ENCODE data around the gene EXOSC2.
"Not testable (repeated sequence)": the region's sequence is repeated elsewhere in the genome, so short reads cannot be mapped to it uniquely, and the experiment has no call there.

Gene EXOSC2

GRCh38 chr9:130668659-130669058 is 24.9 kb upstream of the EXOSC2 start:
- DNase-seq: no peak

DNA sequence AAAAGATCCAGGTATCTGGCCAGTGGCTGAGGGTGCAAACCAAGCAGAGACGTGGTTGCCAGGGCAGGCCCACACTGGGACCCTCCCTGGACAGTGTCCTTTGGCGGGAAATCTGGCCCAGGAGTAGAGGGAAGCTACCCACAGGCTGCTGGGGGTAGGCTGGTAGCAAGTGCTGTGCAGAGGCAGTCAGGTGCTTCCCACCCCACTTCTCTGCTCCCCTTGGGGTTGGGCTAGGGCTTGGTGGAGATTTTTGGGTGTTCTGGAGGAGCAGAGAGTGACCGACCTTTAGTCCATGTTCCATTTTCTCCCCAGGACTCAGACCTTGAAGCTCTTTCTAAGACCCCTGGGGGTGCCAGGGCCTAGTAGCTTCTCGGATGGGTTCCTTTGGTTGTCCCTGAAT is 23.6 kb upstream of the EXOSC2 start:
- no peak for DNase-seq

DNA sequence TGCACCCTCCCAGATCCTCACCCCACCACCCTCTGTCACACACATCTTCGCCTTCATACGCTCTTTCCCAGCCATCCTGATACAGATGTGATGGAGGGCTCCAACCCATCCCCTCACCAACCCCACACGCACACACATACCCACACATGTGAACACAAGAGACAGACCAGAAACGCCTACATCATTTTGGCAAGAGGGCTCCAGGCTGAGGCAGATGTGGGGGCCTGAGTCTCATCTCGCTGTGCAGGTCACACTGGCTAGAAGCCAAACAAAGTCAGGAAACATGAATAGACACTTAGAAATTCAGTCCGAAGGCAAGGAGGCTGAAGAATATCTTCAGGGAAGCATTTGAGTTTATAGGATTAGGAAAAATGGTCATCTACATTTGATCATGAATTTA is 22.9 kb upstream of the EXOSC2 start:
- no peak for DNase-seq

GRCh38 chr9:130672466-130672865 is 21.1 kb upstream of the EXOSC2 start:
- DNase-seq: no peak

DNA sequence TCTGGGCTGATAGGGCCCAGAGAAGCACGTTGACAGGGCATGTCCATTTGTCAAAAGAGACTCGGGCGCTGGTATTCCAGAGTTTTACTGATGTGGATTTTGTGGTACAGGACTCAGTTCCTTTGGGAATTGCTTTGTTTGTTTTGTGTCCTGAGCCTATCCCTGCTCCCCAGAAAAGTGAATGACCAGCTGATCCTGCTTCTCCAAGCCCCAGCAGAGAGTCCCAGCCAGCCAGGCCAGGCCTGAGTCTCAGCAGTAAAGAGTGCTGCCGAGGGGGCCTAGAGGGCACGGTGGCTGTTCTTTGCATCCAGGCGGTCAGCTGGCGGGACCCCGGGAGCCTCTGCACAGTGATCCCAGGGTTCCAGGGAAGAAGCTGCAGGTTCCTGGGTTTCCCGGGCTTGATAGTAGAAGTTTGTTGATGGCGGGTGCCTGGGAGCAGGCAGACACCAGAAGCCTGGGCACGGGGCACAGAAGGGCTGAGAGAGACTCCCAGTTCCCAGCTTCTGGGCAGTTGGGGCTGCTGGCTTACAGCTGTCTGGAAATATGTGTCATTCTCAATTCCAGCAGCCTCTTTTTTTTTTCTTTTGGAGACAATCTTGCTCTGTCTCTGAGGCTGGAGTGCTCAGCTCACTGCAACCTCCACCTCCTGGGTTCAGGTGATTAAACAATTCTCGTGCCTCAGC is 20.5 kb upstream of the EXOSC2 start:
- no peak for DNase-seq

- DNase-seq: no peak
Observed at GRCh38 chr9:130675396-130675795, 18.2 kb upstream of the EXOSC2 start.

GRCh38 chr9:130677252-130677651 is 16.3 kb upstream of the EXOSC2 start:
- DNase-seq: no peak

GRCh38 chr9:130680836-130681768 is 12.5 kb upstream of the EXOSC2 start:
- DNase-seq: peak; percentile 79

DNA sequence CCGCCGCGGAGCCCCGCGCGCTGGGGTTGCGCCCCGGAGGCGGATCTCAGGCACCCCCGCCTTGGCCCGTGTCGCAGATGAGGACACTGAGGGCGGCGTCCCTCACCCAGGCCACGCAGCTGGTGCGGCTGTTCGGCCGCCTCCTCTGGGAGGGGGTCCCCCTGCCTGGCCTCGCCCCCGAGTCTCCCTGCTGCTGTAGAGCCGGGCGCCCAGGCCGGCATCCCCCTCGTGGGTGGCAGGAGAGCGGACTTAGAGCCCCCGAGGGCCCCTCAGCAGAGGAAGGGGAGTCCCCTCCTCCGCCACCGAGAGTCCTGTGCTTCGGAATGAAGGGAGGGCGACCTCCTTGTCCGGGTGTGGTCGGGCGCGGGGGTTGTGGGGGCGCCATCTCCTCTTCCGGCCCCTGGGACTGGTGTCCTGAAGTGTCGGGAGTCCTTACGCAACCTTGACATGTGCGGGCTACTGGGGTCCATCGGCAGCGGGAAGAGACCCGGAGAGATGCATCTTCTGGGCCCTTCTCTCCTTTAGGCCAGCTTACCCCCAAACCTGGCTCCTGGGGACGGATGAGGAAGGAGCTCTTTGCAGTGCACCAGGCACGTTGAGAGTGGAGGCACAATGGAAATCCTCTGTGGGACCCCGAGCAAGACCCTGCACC is 11.7 kb upstream of the EXOSC2 start:
- peak; percentile 48 for DNase-seq

- DNase-seq: peak; percentile 75
Observed at GRCh38 chr9:130682421-130683121, 11.0 kb upstream of the EXOSC2 start.

DNA sequence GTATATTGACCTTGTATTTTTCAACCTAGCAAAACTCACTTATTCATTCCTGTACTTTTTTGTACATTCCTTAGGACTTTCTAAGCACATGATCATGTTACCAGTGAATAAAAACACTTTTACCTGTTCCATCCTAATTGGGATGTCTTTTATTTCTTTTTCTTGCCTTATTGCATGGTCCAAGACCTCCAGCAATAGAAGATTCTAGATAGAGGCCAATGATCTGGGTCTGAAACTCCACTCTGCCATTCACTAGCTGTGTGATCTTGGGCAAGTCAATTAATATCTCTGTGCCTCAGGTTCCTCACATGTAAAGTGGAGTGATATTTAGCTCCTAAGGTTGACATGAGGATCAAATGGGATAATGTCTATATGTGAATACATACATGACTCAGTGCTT is 8.5 kb upstream of the EXOSC2 start:
- DNase-seq: no peak

- DNase-seq: not testable (repeated sequence)
Observed at GRCh38 chr9:130685945-130686344, 7.6 kb upstream of the EXOSC2 start.

- no peak for DNase-seq
Observed at GRCh38 chr9:130687615-130688014, 6.0 kb upstream of the EXOSC2 start.

GRCh38 chr9:130688072-130688471 is 5.5 kb upstream of the EXOSC2 start:
- DNase-seq: no peak

- no peak for DNase-seq
Observed at GRCh38 chr9:130689572-130689936, 4.0 kb upstream of the EXOSC2 start.

DNA sequence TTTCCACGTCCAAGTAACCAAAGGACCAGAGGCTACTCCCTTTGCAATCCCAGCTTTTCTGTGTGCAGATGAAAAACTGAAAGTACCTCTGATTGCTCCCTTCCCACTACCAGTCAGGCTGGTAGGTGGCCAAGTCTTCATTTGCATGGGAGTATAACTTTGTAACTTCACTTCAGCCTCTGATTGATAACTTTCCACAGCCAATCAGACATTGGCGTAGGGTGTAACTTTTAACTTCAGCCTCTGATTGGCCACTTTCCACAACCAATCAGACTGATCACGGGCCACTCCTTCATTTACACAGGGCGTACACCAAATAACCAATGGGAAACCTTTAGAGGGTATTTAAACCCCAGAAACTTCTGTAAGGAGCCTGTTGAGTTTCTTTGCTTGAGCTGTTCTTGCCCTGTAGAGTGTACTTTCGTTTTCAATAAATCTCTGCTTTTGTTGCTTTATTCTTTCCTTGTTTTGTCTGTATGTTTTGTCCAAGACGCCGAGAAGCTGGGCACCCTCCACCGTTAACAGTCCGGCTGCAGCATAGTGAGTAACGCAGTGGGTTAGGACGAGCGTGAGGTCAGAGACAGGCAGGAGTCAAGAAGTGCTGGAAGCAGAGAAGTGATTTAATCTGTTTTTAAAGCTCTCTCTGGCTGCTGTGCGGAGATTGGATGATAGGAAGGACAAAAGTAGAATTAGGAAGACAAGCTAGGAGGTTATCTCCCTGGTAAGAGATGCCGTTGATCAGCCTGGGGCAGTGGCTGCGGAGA is 3.5 kb upstream of the EXOSC2 start:
- DNase-seq: no peak

DNA sequence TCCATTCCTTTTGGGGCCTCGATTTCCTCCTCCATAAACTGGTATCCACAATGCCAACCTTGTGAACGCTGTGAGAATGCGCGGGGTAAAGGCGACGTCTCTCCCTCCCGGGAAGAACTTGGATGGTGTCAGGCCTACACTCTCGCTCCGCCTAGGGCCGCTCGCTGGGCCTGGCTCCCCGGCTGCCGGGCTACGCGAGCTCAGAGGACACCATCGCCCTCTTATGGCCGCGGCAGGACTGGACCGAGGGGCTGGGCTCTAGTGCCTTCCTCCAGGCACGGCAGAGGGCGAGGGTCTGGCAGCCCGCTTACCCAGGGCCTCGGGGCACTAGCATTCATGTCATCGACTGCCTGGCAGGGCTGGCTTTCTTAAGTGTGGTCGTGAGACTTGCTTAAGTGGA is 1.3 kb upstream of the EXOSC2 start:
- DNase-seq: no peak

- no peak for DNase-seq
Observed at GRCh38 chr9:130693101-130693425, 517 bp upstream of the EXOSC2 start.

DNA sequence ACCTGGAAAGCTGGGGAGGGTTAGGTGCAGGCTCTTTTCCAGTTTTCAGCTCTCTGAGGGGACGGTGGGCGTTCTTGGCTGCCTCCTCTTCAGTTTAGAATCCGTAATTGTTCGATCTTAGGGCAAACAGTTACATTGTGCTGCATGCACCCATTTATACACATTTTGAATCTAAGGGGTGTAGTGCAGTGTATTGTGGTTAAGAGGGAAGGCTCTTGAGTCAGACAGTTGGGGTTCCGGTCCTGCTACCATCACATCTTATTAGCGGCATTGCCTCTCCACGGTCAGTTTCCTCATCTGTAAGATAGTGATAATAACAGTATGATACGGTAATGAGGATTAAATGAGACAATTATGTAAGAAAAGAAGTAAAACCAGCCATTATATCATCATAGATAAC is 625 bp downstream of the EXOSC2 start:
- DNase-seq: no peak

- no peak for DNase-seq
Observed at GRCh38 chr9:130696139-130696650, 2.6 kb downstream of the EXOSC2 start.

DNA sequence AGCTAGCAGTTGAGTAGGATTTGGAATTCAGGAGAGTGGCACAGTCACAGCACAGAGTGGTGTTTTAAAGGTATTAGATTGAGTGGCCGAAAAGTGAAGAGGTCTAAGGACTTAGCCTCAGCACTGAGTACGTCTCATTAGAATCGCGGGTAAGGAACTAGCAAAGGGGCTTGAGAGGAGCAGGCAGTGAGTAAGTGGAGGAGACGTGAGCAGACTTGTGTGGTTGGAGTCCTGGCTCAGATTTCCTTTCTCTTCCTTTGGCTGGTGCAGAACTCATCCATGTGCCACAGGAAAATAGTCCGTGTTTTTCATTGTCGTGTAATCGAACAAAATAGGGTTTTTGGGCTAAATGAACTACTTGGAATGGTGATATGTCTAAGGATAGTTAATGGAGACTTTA is 3.4 kb downstream of the EXOSC2 start:
- no peak for DNase-seq

- no peak for DNase-seq
Observed at GRCh38 chr9:130698514-130698913, 4.9 kb downstream of the EXOSC2 start.

Measured in stimulated activated CD8-positive, alpha-beta memory T cell treated with anti-CD3 and anti-CD28 coated beads, Interleukin-4, amount 100 ng/mL, for 48 hours (primary cell).